HCT116 (cell line): ENCODE results near the gene NAB1. TPM values are rescaled to one million over a fixed set of nuclear protein-coding genes. Genes with fewer than 3 reads are reported as not detected.

Experiments used
- ATAC-seq: fragments of 200-7000 bp; cut with Tn5 transposase; 2 replicates; pipeline ENCODE4 v1.9.1; 2020; ENCODE audit warnings: mild to moderate bottlenecking, moderate library complexity
- BruUV-seq: library from RNA; stranded (reverse); fragments of 400-500 nt; replicated peaks from 2 replicates; lab custom pipeline; 2021; lab: Mats Ljungman, UMichigan
- CTCF ChIA-PET: fragments of 300-600 bp; sonication (Branson Sonifier 250); formaldehyde crosslinking; loops from one replicate; lab custom pipeline; 2021; ENCODE audit warnings: antibody characterized with exemption; lab: Charles Lee
- POLR2A ChIA-PET: fragments of 300-600, 350-600 bp; sonication (Branson Sonifier 250); formaldehyde crosslinking; loops from one replicate; lab custom pipeline; 2021; ENCODE audit warnings: antibody characterized with exemption; lab: Charles Lee
- RAD21 ChIA-PET, 2 experiments: fragments of 300-600 bp; sonication (Branson Sonifier 250); formaldehyde crosslinking; loops; one replicate each; lab custom pipeline; 2023; ENCODE audit warnings: low total read pairs in 2 of 2; ENCODE audit not compliant: uncharacterized antibody in 2 of 2, unreplicated experiment in 2 of 2, low non-redundant PET in 1 of 2; lab: Charles Lee
- DNase-seq: peaks from one replicate; pipeline ENCODE4 v3.0.0-alpha.2; 2010; ENCODE audit warnings: low read depth, low spot score
- H2AFZ ChIP-seq: fragments of 200-600 bp; shearing (Covaris generic), sonication (generic); 2 replicates; pipeline ENCODE4 v1.6.1; 2017; ENCODE audit warnings: low read depth, mixed run types, mixed read lengths, antibody characterized with exemption, low read length; ENCODE audit not compliant: poor library complexity, severe bottlenecking
- H3K27ac ChIP-seq: 2 replicates; pipeline ENCODE4 v1.5.1; 2012; ENCODE audit warnings: low read depth, low read length
- H3K27me3 ChIP-seq: fragments of 200-600 bp; sonication (generic); 2 replicates; pipeline ENCODE4 v1.6.1; 2016; ENCODE audit warnings: mixed run types, low read length, mixed read lengths; ENCODE audit not compliant: insufficient read depth
- H3K36me3 ChIP-seq, 2 experiments: fragments of 200-500 bp in 1 of 2; fragments of 200-600 bp in 1 of 2; sonication (Bioruptor generic) in 1 of 2; sonication (generic) in 1 of 2; 2 replicates each; pipeline versions ENCODE4 v1.5.1 to v1.6.1; 2014 to 2016; ENCODE audit warnings: low read length in 2 of 2, inconsistent platforms in 1 of 2, mixed read lengths in 1 of 2, mixed run types in 1 of 2; ENCODE audit not compliant: insufficient read depth in 2 of 2, control insufficient read depth in 1 of 2
- H3K4me1 ChIP-seq, 2 experiments: fragments of 200-600 bp in 1 of 2; sonication (generic) in 1 of 2; 2 replicates each; pipeline versions ENCODE4 v1.5.1 to v1.6.1; 2012 to 2017; ENCODE audit warnings: low read length in 2 of 2, inconsistent platforms in 1 of 2, mild to moderate bottlenecking in 1 of 2, mixed read lengths in 1 of 2, mixed run types in 1 of 2, moderate library complexity in 1 of 2; ENCODE audit not compliant: insufficient read depth in 2 of 2, control insufficient read depth in 1 of 2
- H3K4me2 ChIP-seq: fragments of 200-600 bp; sonication (generic); 2 replicates; pipeline ENCODE4 v1.6.1; 2017; ENCODE audit warnings: mixed run types, low read length, mixed read lengths
- H3K4me3 ChIP-seq, 2 experiments: fragments of 200-600 bp in 1 of 2; sonication (generic) in 1 of 2; replicated peaks in 1 of 2; 2 replicates each; pipeline ENCODE4 v1.5.1; 2011 to 2016; ENCODE audit warnings: low read length in 2 of 2, control low read depth in 1 of 2, low read depth in 1 of 2, mild to moderate bottlenecking in 1 of 2, mixed read lengths in 1 of 2, mixed run types in 1 of 2
- H3K79me2 ChIP-seq: fragments of 200-600 bp; sonication (generic); 2 replicates; pipeline ENCODE4 v1.6.1; 2017; ENCODE audit warnings: mild to moderate bottlenecking, mixed run types, low read length, moderate library complexity, mixed read lengths; ENCODE audit not compliant: insufficient read depth
- H3K9ac ChIP-seq: fragments of 200-600 bp; sonication (generic); 2 replicates; pipeline ENCODE4 v1.6.1; 2016; ENCODE audit warnings: low read length, mixed read lengths
- H3K9me2 ChIP-seq: fragments of 200-600 bp; sonication (generic), shearing (Covaris generic); 2 replicates; pipeline ENCODE4 v1.6.1; 2017; ENCODE audit warnings: mixed run types, mild to moderate bottlenecking, moderate library complexity; ENCODE audit not compliant: insufficient read depth
- H3K9me3 ChIP-seq, 2 experiments: fragments of 200-500 bp in 1 of 2; fragments of 200-600 bp in 1 of 2; sonication (Bioruptor generic) in 1 of 2; sonication (generic) in 1 of 2; 2 replicates each; pipeline ENCODE4 v1.6.1; 2014 to 2017; ENCODE audit warnings: low read length in 2 of 2, mixed read lengths in 2 of 2, inconsistent platforms in 1 of 2, low read depth in 1 of 2, mild to moderate bottlenecking in 1 of 2, mixed run types in 1 of 2, moderate library complexity in 1 of 2; ENCODE audit not compliant: control insufficient read depth in 1 of 2, insufficient read depth in 1 of 2
- H4K20me1 ChIP-seq: fragments of 200-600 bp; sonication (generic), shearing (Covaris generic); 2 replicates; pipeline ENCODE4 v1.6.1; 2017; ENCODE audit warnings: mixed run types, mild to moderate bottlenecking, moderate library complexity; ENCODE audit not compliant: insufficient read depth
- ATF3 ChIP-seq: IDR thresholded peaks from 2 replicates; pipeline ENCODE4 v1.6.1; 2012
- CBX3 ChIP-seq: IDR thresholded peaks from 2 replicates; pipeline ENCODE4 v1.6.1; 2012; ENCODE audit warnings: low read depth
- CEBPB ChIP-seq: IDR thresholded peaks from 2 replicates; pipeline ENCODE4 v1.6.1; 2012; ENCODE audit warnings: low read depth
- EZH2 ChIP-seq: fragments of 200-600 bp; sonication (generic); IDR thresholded peaks from 2 replicates; pipeline ENCODE4 v1.6.1; 2017; ENCODE audit warnings: antibody characterized with exemption, mixed run types
- FOSL1 ChIP-seq: IDR thresholded peaks from 2 replicates; pipeline ENCODE4 v1.6.1; 2012; ENCODE audit warnings: low read depth
- JUND ChIP-seq: IDR thresholded peaks from 2 replicates; pipeline ENCODE4 v1.6.1; 2012
- RAD21 ChIP-seq: IDR thresholded peaks from 2 replicates; pipeline ENCODE4 v1.6.1; 2012; ENCODE audit warnings: low read depth, mild to moderate bottlenecking
- REST ChIP-seq: IDR thresholded peaks from 2 replicates; pipeline ENCODE4 v1.6.1; 2012; ENCODE audit warnings: low read depth
- SP1 ChIP-seq: IDR thresholded peaks from 2 replicates; pipeline ENCODE4 v1.6.1; 2012; ENCODE audit warnings: low read depth
- SRF ChIP-seq: IDR thresholded peaks from 2 replicates; pipeline ENCODE4 v1.6.1; 2012; ENCODE audit warnings: low read depth
- TCF7L2 ChIP-seq: IDR thresholded peaks from 2 replicates; pipeline ENCODE4 v1.7.0; 2011; ENCODE audit warnings: borderline replicate concordance, inconsistent platforms; ENCODE audit not compliant: insufficient read depth, insufficient read length; ENCODE audit errors: extremely low read depth
- ZNF274 ChIP-seq: fragments of 200-500 bp; sonication (Bioruptor generic); IDR thresholded peaks from 2 replicates; pipeline ENCODE4 v1.6.1; 2014; ENCODE audit warnings: mild to moderate bottlenecking, low read depth, low read length, inconsistent platforms
- intact Hi-C: fragments of 100-400 bp; cut with micrococcal nuclease; formaldehyde crosslinking; loops from 2 replicates; pipeline ENCODE4 v1.10.0; 2022
- total RNA-seq: library from RNA; stranded (reverse); gene quantifications from one replicate; pipeline ENCODE4 v1.2.1, GENCODE V29; 2021; ENCODE audit not compliant: unreplicated experiment
- TF ChIP-seq, protein P1 (sequence below): IDR thresholded peaks from 2 replicates; pipeline ENCODE4 v1.6.1; 2012

Gene NAB1
- total RNA-seq, 1 experiment from 2014 or later = 43.8 TPM

DNA sequence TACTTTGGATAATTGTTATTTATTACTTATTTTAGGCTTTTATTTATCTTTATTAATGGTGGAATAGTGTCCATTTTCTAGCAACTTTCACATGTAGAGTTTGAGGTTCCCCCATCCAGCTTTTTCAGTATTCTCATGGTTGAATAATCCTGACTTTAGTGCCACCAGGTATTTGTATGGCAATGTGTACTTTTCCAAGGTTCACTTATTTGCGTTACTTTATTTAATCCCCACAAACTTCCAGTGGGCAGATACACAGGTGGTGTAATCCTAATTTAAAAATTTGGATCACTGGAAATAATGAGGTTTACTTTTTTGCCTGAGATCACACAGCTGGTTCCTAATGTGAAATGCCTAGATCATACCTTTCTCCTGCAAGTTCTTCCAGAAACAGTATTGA, 30.5 kb downstream of the NAB1 start:
- H3K27me3 ChIP-seq = no peaks in the 10 kb centered on the region
- H3K4me1 ChIP-seq = peaks cover 0 to 20% of the 10 kb centered on the region in 2 experiments; a peak in 2 of 4 replicates
- no peaks in the 10 kb centered on the region for H3K9me2 ChIP-seq
- ChIA-PET POLR2A (no interaction called here), RAD21 (no interaction called here), CTCF (interaction anchor here (0.7 to 1.7 kb wide), 7 partner anchors 12 to 335 kb away, joined by 3 to 6 read pairs (median 4); no protein-coding TSS in a partner anchor)
- H3K27ac ChIP-seq = no peak overlapping the region
- no peak for DNase-seq
- no peak overlapping the region for H2AFZ ChIP-seq
- BruUV-seq = no TSS peak
- H3K36me3 ChIP-seq = 0 out of 4 replicates have a peak, but pooled peaks cover 0 to 3% of the 10 kb centered on the region in 2 experiments
- intact Hi-C loops = no loop called here
- no peaks in the 10 kb centered on the region for H4K20me1 ChIP-seq
- no peak overlapping the region for H3K4me3 ChIP-seq
- H3K9me3 ChIP-seq = no peaks in the 10 kb centered on the region
- no peak overlapping the region for H3K4me2 ChIP-seq
- ATAC-seq = no peak
- peaks cover 8% of the 10 kb centered on the region; the same call in 1 of the 2 replicates for H3K79me2 ChIP-seq
- H3K9ac ChIP-seq = no peak overlapping the region
- no peak for TF ChIP-seq FOSL1
- TF ChIP-seq CEBPB = no peak
- TF ChIP-seq EZH2 = no peak
- no peak for TF ChIP-seq TCF7L2
- TF ChIP-seq SP1 = no peak
- TF ChIP-seq, protein P1, sequence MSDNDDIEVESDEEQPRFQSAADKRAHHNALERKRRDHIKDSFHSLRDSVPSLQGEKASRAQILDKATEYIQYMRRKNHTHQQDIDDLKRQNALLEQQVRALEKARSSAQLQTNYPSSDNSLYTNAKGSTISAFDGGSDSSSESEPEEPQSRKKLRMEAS = no peak
- no peak for TF ChIP-seq SRF
- no peak for TF ChIP-seq REST
- TF ChIP-seq ATF3 = no peak
- TF ChIP-seq RAD21 = no peak
- TF ChIP-seq ZNF274 = no peak
- TF ChIP-seq CBX3 = no peak
- TF ChIP-seq JUND = no peak
